GM19025 (cell line): ENCODE results near the gene GABRG3.

Experiments used
- ATAC-seq: cut with Tn5 transposase; IDR thresholded peaks from one replicate; pipeline ENCODE4 v1.9.1; 2021; ENCODE audit warnings: mild to moderate bottlenecking, low read depth, moderate library complexity; ENCODE audit not compliant: unreplicated experiment

The GABRG3 gene

GRCh38 chr15:27383726-27384125 lies 412.7 kb downstream of the GABRG3 start:
- no peak for ATAC-seq

DNA sequence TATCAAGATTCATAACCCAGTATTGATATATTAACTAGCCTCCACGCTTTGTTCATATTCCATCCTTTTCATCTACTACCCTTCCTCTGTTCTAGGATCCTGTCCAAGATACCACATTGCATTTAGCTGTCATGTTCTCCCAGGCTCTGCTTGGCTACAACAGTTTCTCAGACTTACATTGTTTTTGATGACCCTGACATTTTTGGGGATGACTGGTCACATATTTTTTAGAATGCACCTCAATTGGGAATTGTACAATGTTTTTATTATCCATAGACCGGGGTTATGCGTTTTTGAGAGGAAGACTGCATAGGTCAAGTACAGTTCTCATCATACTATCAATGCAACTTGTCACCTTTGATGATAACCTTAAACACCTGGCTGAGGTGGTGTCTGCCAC lies 421.2 kb downstream of the GABRG3 start:
- ATAC-seq: no peak

DNA sequence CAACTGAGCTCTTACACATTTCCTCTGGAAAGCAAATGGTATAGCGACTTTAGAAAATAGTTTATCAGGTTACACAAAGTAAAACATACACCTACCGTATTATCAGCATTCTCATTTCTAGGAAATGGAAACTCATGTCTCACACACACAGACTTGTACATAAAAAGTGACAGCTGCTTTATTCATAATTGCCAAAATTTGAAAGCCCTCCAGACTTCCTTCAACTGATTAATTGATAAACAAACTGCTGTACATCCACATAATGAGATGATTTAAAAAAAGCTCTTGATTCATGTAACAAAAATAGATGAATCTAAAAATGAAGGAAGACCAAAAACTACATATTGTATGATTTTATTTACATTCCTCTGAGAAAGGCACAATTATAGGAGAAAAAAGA lies 425.5 kb downstream of the GABRG3 start:
- ATAC-seq: no peak

- no peak for ATAC-seq
These were observed 426.0 kb downstream of the GABRG3 start for GRCh38 chr15:27396996-27397395.

- no peak for ATAC-seq
These were observed 427.7 kb downstream of the GABRG3 start for GRCh38 chr15:27398631-27399161.

DNA sequence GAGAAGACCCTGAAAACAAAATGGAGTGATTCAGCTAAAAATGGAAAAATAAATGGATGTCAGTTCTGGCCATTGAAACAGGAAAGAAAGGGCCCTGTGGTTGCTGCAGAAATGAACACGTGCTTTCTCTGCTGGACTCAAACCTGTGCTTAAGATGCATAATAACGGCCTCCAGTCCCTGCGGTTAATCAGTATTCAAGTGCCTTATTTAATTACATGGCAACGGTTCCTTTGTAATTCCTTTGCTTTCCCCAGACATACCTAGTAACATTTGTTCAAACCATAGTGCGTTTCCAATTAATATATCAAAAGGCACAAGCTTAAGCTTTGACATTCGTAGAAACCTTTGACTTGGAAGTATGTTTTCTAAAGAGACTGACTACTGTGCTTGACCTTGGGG lies 428.3 kb downstream of the GABRG3 start:
- ATAC-seq: no peak

DNA sequence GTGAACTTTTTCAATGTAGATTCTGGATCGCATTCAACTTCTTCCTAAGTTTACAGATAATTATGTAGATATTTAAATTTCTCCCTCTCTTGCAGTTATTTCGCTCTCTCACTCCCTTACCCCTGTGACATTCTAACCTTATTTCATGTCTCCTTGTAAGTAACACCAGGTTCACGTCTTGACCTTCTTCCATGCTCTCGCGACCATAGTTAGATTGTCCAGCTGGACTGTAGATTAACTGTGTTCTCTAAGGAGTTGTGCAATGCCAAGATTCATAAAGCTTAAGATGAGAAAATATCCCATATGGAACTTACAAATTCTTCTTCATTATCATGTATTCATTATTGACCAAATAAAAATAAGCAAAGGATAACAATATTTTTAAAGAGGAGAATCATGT lies 430.5 kb downstream of the GABRG3 start:
- ATAC-seq: no peak

- ATAC-seq: no peak
These were observed 437.4 kb downstream of the GABRG3 start for GRCh38 chr15:27408428-27408827.

GRCh38 chr15:27410996-27411605 lies 440.1 kb downstream of the GABRG3 start:
- ATAC-seq: no peak

DNA sequence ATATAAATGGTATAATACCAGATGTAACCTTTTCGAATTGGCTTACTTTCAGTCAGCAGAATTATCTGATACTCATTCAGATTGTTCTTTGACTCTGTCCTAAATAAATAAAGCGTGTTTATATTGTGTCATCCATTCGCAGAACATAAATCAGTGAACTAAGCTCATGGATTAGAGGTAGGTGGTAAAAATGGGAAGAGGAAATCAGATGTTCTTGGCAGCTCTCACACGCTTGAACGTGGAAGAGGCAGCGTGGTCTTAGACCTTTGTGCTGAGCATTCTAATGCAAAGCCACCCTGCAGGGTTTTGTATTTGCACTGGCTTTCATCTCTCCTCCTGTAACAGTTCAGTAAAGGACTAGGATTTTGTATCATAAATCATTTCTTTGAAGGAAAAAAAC lies 441.4 kb downstream of the GABRG3 start:
- ATAC-seq: no peak

DNA sequence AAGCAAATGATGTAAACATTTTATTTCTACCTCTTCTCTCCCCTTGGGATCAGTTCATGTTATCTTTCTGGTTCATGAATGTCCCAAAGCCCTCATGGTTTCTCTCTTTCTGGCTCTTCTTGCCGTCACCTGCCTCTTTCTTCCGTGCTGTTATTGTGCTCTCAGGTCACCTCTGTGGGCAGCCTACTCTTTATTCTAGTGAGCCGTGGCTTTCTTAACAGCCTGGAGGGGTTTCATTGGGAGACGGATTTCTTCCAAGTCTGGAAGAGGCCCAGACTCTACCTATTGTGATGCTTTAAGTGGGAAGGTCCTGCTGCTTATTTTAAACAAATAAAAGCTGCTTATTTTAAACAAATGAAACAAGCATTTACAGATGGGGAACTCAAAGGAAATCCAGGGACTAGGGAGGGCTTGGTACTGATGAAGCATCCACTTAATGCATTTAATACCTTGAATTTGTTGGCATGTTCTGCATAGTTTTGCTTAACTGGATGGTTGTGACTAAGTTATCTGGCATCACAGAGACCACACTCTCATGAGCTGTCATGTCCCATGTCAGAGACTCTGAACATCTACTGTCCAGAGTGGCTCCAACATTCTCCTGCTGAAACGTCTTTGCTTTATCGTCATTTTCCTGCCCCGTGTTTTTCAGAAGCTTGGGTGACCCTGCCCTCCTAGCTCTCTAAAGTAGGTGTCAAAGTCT lies 443.3 kb downstream of the GABRG3 start:
- no peak for ATAC-seq

DNA sequence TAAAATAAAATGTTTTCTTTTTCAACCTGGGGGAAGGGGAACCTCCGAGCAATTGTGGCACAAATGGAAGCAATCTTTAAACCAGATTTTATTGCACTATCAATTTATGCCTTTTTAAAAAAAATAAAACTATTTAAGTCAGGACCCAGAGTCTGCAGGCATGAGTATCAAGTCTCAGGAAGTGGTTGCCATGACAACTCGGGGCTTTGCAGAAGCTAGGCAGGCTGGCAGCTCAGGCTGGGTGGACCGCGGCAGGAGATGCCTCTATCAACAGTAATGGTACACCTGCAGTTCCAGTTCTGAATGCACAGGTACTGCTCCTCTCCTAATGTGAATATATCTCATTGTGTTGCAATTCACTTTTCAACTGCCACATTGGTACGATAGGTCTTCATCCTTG lies 447.7 kb downstream of the GABRG3 start:
- ATAC-seq: no peak

- ATAC-seq: no peak
These were observed 452.0 kb downstream of the GABRG3 start for GRCh38 chr15:27422997-27423396.

- no peak for ATAC-seq
These were observed 455.8 kb downstream of the GABRG3 start for GRCh38 chr15:27426805-27427204.

DNA sequence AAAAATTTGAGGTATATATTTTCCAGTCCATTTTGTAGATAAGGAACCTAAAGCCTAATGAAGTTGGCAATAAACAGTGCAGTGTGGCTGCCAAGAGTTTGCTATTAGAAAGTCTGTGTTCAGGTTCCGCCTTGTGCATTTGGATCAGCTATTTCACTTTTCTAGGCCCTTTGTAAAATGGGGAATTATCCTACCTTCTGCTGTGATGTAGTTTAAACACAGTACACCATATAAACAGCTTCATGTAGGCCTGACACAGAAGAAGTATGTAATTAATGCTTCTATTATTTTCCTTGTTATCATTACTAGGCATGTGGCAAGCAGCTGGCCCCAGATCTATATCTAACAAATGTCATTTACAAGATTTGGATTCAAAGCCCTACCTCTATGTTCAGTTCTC lies 456.3 kb downstream of the GABRG3 start:
- ATAC-seq: no peak

DNA sequence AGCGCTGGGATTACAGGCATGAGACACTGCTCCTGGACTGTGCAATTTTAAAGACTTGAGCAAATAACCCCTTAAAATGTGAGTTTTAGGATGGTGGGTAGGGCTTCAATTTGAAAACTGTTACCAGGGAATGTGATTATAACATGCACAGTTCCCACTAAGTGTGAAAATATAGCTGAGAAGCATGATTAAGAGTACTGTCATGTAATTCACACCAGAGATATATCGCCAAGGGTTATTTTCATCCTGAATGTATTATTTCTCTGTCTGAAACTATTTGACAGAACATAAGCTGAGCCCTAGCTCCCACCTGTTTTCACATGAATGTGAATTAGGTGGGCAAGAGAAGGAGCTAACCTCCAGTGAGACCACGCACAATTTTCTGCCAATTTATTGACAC lies 457.2 kb downstream of the GABRG3 start:
- ATAC-seq: no peak

DNA sequence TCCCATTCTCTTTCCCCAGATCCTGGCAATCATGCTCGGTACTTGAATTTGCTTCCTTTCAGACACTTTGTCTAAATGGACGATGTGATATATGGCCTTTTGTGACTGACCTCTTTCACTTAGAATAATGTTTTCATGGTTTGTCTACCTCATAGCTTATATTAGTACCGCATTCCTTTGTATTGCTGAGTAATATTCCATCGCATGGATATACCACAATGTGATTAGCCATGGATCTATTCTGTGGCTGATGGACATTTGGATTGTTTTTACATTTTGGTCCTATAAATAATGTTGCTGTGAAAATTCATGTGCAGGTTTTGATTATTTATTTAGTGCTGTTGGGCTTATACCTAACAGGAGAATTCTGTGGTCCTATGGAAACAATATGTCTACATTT lies 458.6 kb downstream of the GABRG3 start:
- no peak for ATAC-seq

GRCh38 chr15:27433604-27434003 lies 462.6 kb downstream of the GABRG3 start:
- no peak for ATAC-seq

DNA sequence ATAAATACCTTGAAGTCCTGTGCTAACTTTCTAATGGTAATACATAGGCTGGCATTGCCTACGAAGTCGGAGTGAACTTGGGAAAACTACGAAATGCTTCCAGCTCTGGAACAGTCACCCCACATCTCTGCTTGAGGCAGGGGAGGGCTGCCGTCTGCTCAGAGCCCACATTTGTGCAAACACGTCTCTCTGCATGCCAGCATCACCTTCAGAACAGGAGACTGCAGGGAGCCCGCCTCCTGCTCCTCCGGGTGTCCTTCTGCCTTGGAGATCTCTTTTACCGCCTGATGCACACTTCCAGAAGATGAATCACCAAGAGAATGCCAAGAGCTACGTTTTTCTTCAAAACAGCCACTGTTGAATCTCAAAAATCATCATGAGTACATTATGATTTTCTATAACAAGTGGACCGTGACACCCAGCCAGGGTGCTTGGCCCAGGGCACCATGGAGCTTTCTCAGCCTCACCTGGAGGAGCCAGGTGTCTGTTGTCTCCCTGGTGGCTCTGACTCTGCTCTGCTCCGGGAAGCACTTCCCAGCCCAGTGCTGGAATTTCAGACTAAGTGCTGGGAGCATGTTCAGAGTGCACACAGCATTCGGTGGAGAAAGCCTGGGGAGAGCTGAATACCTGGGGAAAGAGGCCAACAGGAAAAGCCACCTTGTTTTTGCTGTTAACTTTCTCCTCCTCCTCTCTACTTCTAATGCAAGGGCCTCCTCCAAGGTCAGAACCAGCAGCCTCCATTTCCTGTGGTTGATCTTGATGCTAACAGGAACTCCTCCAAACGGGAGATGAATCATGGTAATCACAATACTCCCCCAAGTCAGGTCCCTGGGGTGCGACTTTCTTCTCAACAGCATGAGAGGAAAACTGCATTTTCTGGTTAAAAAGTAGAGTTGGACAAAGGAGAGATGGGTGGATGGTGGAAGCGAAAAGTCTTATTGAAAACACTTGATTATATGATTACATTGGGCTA lies 467.7 kb downstream of the GABRG3 start:
- ATAC-seq: no peak

DNA sequence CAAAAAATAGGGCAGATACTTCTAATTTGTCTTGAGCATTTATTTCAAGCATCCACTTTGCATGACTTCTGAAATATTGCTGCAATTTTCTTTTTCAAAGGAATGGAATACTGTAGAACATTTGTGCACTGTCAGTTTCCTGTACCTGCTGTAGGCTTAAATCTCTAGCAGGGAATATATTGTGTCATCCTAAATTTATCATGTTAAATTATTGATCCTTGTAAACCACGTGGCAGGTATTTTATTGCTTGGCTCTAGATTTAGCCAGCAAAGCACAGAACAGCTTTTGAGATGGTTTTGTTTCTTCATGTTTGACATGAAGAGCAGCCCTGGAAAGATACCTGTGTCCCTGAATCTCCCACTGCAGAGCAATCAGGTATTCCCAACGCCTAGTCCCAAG lies 470.1 kb downstream of the GABRG3 start:
- no peak for ATAC-seq

GRCh38 chr15:27448234-27448633 lies 477.3 kb downstream of the GABRG3 start:
- no peak for ATAC-seq
